ENCODE results near the gene ATAD2B. TPM values are rescaled to one million over a fixed set of nuclear protein-coding genes. Genes with fewer than 3 reads are reported as not detected.

ATAD2B gene
- total RNA-seq, 3 donors from 2014 or later: 25.8 to 38.5 (median 27.9) TPM

DNA sequence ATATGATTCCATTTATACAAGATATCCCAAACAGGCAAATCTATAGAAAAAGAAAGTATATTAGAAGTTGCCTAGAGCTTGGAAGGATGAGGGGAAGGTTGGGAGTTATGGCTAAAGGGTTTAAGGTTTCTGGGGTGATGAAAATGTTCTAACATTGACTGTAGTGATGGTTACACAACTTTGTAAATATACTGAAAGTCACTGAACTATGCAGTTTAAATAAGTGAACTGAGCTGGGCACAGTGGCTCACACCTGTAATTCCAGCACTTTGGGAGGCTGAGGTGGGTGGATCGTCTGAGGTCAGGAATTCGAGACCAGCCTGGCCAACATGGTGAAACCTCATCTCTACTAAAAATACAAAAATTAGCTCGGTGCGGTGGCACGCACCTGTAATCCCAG, 91.5 kb downstream of the ATAD2B start:
- intact Hi-C loops (cut with DNase I, micrococcal nuclease): no loop called here
- DNase-seq (no peak), ATAC-seq (no peak)
- TF ChIP-seq, protein P1, sequence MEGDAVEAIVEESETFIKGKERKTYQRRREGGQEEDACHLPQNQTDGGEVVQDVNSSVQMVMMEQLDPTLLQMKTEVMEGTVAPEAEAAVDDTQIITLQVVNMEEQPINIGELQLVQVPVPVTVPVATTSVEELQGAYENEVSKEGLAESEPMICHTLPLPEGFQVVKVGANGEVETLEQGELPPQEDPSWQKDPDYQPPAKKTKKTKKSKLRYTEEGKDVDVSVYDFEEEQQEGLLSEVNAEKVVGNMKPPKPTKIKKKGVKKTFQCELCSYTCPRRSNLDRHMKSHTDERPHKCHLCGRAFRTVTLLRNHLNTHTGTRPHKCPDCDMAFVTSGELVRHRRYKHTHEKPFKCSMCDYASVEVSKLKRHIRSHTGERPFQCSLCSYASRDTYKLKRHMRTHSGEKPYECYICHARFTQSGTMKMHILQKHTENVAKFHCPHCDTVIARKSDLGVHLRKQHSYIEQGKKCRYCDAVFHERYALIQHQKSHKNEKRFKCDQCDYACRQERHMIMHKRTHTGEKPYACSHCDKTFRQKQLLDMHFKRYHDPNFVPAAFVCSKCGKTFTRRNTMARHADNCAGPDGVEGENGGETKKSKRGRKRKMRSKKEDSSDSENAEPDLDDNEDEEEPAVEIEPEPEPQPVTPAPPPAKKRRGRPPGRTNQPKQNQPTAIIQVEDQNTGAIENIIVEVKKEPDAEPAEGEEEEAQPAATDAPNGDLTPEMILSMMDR (IDR thresholded peaks at IDR 0.05): no peak
- Histone ChIP-seq H3K9me3 (no peaks in the 10 kb centered on the region), H3K4me3 (no peak overlapping the region), H3K36me3 (ENCODE audit: low read depth) (no peaks in the 10 kb centered on the region), H3K4me1 (ENCODE audit: low read depth) (no peaks in the 10 kb centered on the region)

DNA sequence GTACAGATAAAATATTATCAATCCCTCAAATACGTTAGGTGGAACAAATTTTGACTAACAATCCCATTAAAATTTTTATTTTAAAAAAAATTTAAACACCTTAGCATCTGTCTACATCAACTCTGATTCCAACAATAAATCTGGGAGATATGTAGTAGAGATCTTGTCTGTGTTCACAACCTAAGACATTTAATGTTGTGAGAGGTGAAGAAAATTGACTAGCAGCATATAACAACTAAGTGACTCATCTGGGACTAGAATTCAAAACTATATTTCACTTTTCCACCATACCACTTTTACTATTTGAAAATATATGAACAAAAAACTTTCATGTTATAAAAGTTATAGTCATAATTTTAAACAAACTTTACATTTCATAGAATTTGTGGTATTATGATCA, 97.9 kb downstream of the ATAD2B start:
- H3K4me3 ChIP-seq: no peak overlapping the region
- DNase-seq (no peak), ATAC-seq (no peak)
- no peaks in the 10 kb centered on the region for H3K4me1 ChIP-seq (ENCODE audit: low read depth)
- TF ChIP-seq, protein P1 (IDR thresholded peaks at IDR 0.05): no peak
- intact Hi-C loops (cut with DNase I, micrococcal nuclease): no loop called here
- H3K9me3 ChIP-seq: no peaks in the 10 kb centered on the region
- H3K36me3 ChIP-seq (ENCODE audit: low read depth): no peaks in the 10 kb centered on the region

DNA sequence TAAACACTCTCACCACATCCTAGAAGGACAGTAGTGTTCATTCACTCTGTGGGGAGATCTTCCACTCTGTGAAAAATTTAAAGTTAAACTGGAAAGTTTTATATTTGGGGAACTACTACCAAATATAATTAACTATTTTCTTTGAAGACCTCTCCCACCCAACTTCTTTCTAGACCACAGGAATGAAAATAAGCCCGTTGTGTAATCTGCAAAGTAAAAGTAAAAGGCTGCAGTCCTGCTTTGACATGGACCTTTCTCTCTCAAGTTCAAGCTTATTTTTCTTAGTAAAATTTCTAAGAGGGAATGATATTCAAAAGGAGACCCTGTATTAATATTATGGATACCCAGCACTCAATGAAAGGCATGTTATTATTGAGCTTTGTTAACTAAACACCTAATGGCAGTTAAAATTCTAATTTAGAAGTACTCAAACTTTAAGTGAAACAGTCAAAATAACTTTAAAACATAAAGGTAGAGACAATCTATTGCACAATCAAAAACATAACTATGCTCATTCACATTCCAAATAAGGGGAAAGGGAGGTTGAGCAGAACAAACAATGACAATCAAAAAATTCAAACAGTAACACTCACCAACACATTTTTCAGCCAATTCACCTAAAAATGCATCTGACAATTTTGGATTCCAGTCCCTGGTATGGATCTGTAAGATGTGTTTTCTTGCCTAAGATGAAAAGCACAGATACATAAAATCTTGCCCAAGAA, 98.5 kb downstream of the ATAD2B start:
- Histone ChIP-seq H3K4me3 (no peak overlapping the region), H3K4me1 (ENCODE audit: low read depth) (no peaks in the 10 kb centered on the region), H3K36me3 (ENCODE audit: low read depth) (no peaks in the 10 kb centered on the region), H3K9me3 (no peaks in the 10 kb centered on the region)
- TF ChIP-seq, protein P1 (IDR thresholded peaks at IDR 0.05): no peak
- no peak for DNase-seq
- no peak for ATAC-seq
- intact Hi-C loops (cut with DNase I, micrococcal nuclease): no loop called here

DNA sequence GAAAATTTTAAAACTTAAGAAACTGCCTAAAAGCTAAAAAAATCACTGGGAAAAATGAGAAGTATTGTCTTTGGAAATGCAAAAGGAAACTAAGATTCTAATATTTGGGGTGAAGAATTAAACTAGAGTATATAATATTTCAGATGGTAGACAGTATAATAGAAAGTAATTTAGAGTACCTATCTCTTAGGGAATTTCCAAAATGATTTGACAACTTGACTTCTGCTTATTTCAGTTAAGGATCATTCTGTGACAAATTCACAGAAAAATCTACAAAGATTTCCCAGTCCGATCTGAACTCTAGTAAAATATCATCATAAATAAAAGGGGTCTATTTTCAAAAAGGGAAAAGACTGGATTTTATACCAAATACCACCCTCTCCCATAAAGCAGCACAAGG, 99.6 kb downstream of the ATAD2B start:
- DNase-seq (no peak), ATAC-seq (no peak)
- Histone ChIP-seq H3K4me3 (no peak overlapping the region), H3K36me3 (ENCODE audit: low read depth) (no peaks in the 10 kb centered on the region), H3K9me3 (no peaks in the 10 kb centered on the region), H3K4me1 (ENCODE audit: low read depth) (no peaks in the 10 kb centered on the region)
- TF ChIP-seq, protein P1 (IDR thresholded peaks at IDR 0.05): no peak
- intact Hi-C loops (cut with DNase I, micrococcal nuclease): no loop called here

DNA sequence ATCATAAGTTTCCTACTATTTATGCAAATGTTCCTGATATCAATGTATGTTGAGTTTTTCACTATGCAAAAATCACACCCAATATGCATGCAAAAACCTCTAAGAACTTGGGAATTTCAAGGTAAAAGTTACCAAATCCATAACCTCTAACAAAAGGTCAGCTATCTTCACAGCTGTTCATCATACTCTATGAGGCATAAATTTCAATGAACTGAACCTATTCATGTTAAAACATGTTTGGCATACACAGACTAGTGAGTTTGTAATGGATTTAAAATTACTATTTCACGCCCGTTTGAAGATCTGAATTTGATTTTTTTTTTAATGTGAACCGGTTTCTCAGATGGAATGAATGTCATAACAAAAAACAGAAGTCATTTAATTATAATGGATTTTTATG, 100.2 kb downstream of the ATAD2B start:
- Histone ChIP-seq H3K4me1 (ENCODE audit: low read depth) (no peaks in the 10 kb centered on the region), H3K4me3 (no peak overlapping the region), H3K36me3 (ENCODE audit: low read depth) (no peaks in the 10 kb centered on the region), H3K9me3 (no peaks in the 10 kb centered on the region)
- no peak for ATAC-seq
- DNase-seq: no peak
- intact Hi-C loops (cut with DNase I, micrococcal nuclease): no loop called here
- TF ChIP-seq, protein P1 (IDR thresholded peaks at IDR 0.05): no peak

DNA sequence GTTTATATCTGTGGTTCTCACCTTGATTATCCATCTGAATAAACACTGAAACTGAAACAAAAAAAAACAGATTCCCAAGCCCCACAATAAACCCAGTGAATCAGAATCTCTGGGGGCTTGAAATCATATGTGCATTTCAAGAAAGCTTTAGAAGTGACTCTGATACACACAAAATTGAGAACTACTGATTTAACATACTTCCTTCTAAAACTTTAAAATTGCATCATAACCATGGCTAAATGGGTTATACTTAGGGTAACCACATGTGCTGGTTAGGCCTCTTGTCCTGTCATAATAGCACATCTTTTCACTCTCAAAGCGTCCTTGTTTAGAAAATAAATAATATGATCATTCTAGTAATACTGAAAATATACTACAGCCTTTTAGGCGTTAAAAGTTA, 100.9 kb downstream of the ATAD2B start:
- no peak for DNase-seq
- H3K36me3 ChIP-seq (ENCODE audit: low read depth): no peaks in the 10 kb centered on the region
- H3K9me3 ChIP-seq: no peaks in the 10 kb centered on the region
- TF ChIP-seq, protein P1 (IDR thresholded peaks at IDR 0.05): no peak
- no peaks in the 10 kb centered on the region for H3K4me1 ChIP-seq (ENCODE audit: low read depth)
- intact Hi-C loops (cut with DNase I, micrococcal nuclease): no loop called here
- no peak overlapping the region for H3K4me3 ChIP-seq
- no peak for ATAC-seq

Measured in mucosa of descending colon (tissue), 3 donors.